HepG2 (cell line): ENCODE measurements around the gene PADI1. TPM values are rescaled to one million over a fixed set of nuclear protein-coding genes. Genes with fewer than 3 reads are reported as not detected.

ENCODE experiments used
- ATAC-seq: fragments of 200-7000 bp; cut with Tn5 transposase; 3 replicates; pipeline ENCODE4 v1.9.1; 2020; ENCODE audit warnings: mild to moderate bottlenecking, moderate library complexity
- BruUV-seq: library from RNA; stranded (reverse); fragments of 400-500 nt; replicated peaks from 2 replicates; lab custom pipeline; 2021; lab: Mats Ljungman, UMichigan
- CTCF ChIA-PET: fragments of 300-600 bp; formaldehyde crosslinking; extraction: SDS; loops from one replicate; lab custom pipeline; 2021; ENCODE audit warnings: low total read pairs, inconsistent platforms, low intra/inter-chr PET ratio; lab: Yijun Ruan, JAX
- POLR2A ChIA-PET: fragments of 350-600 bp; sonication (Branson Sonifier 250); formaldehyde crosslinking; loops from one replicate; lab custom pipeline; 2020; ENCODE audit warnings: antibody characterized with exemption, inconsistent platforms; lab: Yijun Ruan, JAX
- DNase-seq: peaks from one replicate; pipeline ENCODE4 v3.0.0-alpha.2; 2015; ENCODE audit warnings: low spot score
- FAIRE-seq: peaks from 3 replicates; lab custom pipeline; 2011; peaks lifted over from hg19 to GRCh38; lab: Jason Lieb, UNC
- H2AFZ ChIP-seq: one replicate; pipeline ENCODE4 v1.6.1; 2011; ENCODE audit warnings: low read length, inconsistent platforms
- H3K27ac ChIP-seq: fragments of 300-600 bp; 3 replicates; pipeline ENCODE4 v1.8.0; 2011; ENCODE audit warnings: mixed run types, mild to moderate bottlenecking, mixed read lengths, low read length, inconsistent platforms; ENCODE audit not compliant: insufficient read depth; ENCODE audit errors: extremely low read length
- H3K27me3 ChIP-seq, 2 experiments: fragments of 200-600 bp in 1 of 2; 2 replicates in 1 of 2; 3 replicates in 1 of 2; pipeline versions ENCODE4 v1.6.0 to v1.8.0; 2011; ENCODE audit warnings: low read length in 2 of 2, mild to moderate bottlenecking in 2 of 2, moderate library complexity in 2 of 2, inconsistent platforms in 1 of 2; ENCODE audit not compliant: insufficient read depth in 2 of 2, control insufficient read depth in 1 of 2
- H3K36me3 ChIP-seq, 2 experiments: fragments of 200-600 bp in 1 of 2; replicated peaks in 1 of 2; 2 replicates in 1 of 2; 3 replicates in 1 of 2; pipeline versions ENCODE4 v1.5.1 to v1.8.0; 2011; ENCODE audit warnings: low read length in 2 of 2, inconsistent platforms in 1 of 2; ENCODE audit not compliant: insufficient read depth in 2 of 2, control insufficient read depth in 1 of 2
- H3K4me1 ChIP-seq: 2 replicates; pipeline ENCODE4 v1.5.1; 2012; ENCODE audit warnings: low read length, inconsistent platforms; ENCODE audit not compliant: insufficient read depth
- H3K4me2 ChIP-seq: 2 replicates; pipeline ENCODE4 v1.6.0; 2011; ENCODE audit warnings: low read depth, low read length, inconsistent platforms
- H3K4me3 ChIP-seq, 3 experiments: fragments of 200-600 bp in 1 of 3; sonication (generic), shearing (Covaris generic) in 1 of 3; replicated peaks in 1 of 3; 2 replicates each; pipeline ENCODE4 v1.5.1; 2011 to 2016; ENCODE audit warnings: low read length in 3 of 3, inconsistent platforms in 2 of 3, low read depth in 2 of 3, mild to moderate bottlenecking in 2 of 3, control low read depth in 1 of 3, mixed read lengths in 1 of 3; ENCODE audit not compliant: insufficient read depth in 1 of 3
- H3K79me2 ChIP-seq: one replicate; pipeline ENCODE4 v1.6.1; 2011; ENCODE audit warnings: low read length, inconsistent platforms; ENCODE audit not compliant: insufficient read depth
- H3K9ac ChIP-seq: 2 replicates; pipeline ENCODE4 v1.6.0; 2011; ENCODE audit warnings: mild to moderate bottlenecking, low read depth, low read length, inconsistent platforms; ENCODE audit not compliant: insufficient read depth
- H3K9me3 ChIP-seq: 2 replicates; pipeline ENCODE4 v1.5.1; 2012; ENCODE audit warnings: mild to moderate bottlenecking, low read length
- H4K20me1 ChIP-seq: 2 replicates; pipeline ENCODE4 v1.6.0; 2011; ENCODE audit warnings: inconsistent platforms, mild to moderate bottlenecking, low read length, moderate library complexity; ENCODE audit not compliant: insufficient read depth
- ASH2L ChIP-seq: fragments of 300-600, 200-600 bp; sonication (generic); IDR thresholded peaks from 2 replicates; pipeline ENCODE4 v1.7.0; 2017; ENCODE audit warnings: low read depth, mild to moderate bottlenecking, moderate library complexity, mixed read lengths, low read length; ENCODE audit not compliant: insufficient read length
- CBX2 ChIP-seq, 2 experiments: fragments of 200-600 bp in 1 of 2; sonication (generic); formaldehyde crosslinking in 1 of 2; IDR thresholded peaks; 2 replicates each; pipeline versions ENCODE4 v1.7.0 to v1.8.1; 2018 to 2022; ENCODE audit warnings: low read depth in 2 of 2, low read length in 1 of 2, mild to moderate bottlenecking in 1 of 2, missing genetic modification reagents in 1 of 2
- ISL2 ChIP-seq: sonication (generic); formaldehyde crosslinking; IDR thresholded peaks from 2 replicates; pipeline ENCODE4 v1.5.0; 2020; ENCODE audit warnings: missing genetic modification reagents
- SALL2 ChIP-seq: sonication (generic); formaldehyde crosslinking; IDR thresholded peaks from 2 replicates; pipeline ENCODE4 v1.8.1; 2023; ENCODE audit warnings: mild to moderate bottlenecking, missing genetic modification reagents, inconsistent platforms
- SAP130 ChIP-seq: IDR thresholded peaks from 2 replicates; pipeline ENCODE4 v1.6.1; 2016; ENCODE audit warnings: low read depth
- ZFY ChIP-seq: sonication (generic); formaldehyde crosslinking; IDR thresholded peaks from 2 replicates; pipeline ENCODE4 v1.4.0; 2020; ENCODE audit warnings: missing genetic modification reagents
- ZNF337 ChIP-seq: sonication (generic); formaldehyde crosslinking; IDR thresholded peaks from 2 replicates; pipeline ENCODE4 v1.5.1; 2020; ENCODE audit warnings: missing genetic modification reagents, low read depth, mild to moderate bottlenecking, borderline replicate concordance
- ZNF33A ChIP-seq: sonication (generic); formaldehyde crosslinking; IDR thresholded peaks from 2 replicates; pipeline ENCODE4 v1.5.1; 2020; ENCODE audit warnings: missing genetic modification reagents, mild to moderate bottlenecking, moderate library complexity, borderline replicate concordance
- ZNF839 ChIP-seq: sonication (generic); formaldehyde crosslinking; IDR thresholded peaks from 2 replicates; pipeline ENCODE4 v1.4.0; 2020; ENCODE audit warnings: missing genetic modification reagents, mild to moderate bottlenecking, borderline replicate concordance
- ZSCAN29 ChIP-seq: sonication (generic); formaldehyde crosslinking; conservative IDR thresholded peaks from 2 replicates; pipeline ENCODE4 v1.4.0; 2020; ENCODE audit warnings: mild to moderate bottlenecking, missing genetic modification reagents
- WGBS: methylation state at CpG from one replicate; pipeline ENCODE4 v1.1.6; 2017; ENCODE audit warnings: low lambda C conversion rate; 5-methylcytosine and 5-hydroxymethylcytosine counted together
- in situ Hi-C: cut with HindIII; loops from 2 replicates; pipeline ENCODE4 v1.10.0; 2017; ENCODE audit warnings: low pct_unique_long_range_greater_than_20kb; ENCODE audit not compliant: extremely low pct_ligation_motif_present
- intact Hi-C: fragments of 100-400 bp; cut with micrococcal nuclease; formaldehyde crosslinking; loops from one replicate; pipeline ENCODE4 v1.10.0; 2022; ENCODE audit not compliant: unreplicated experiment
- polyA plus RNA-seq, 8 experiments: library from polyadenylated mRNA; depleted of rRNA in 3 of 8; stranded (reverse) in 7 of 8; unstranded in 1 of 8; fragments of >200 nt; fragmentation: Illumina TruSeq in 4 of 8; extraction: Trizol in 4 of 8; gene quantifications; 2 replicates each; pipeline versions ENCODE4 v1.2.1 to v1.2.3, GENCODE V29; 2011 to 2016; ENCODE audit warnings: low read depth in 4 of 8, missing spikeins in 1 of 8, mixed read lengths in 1 of 8; ENCODE audit not compliant: insufficient read depth in 1 of 8
- total RNA-seq, 5 experiments: library from RNA; depleted of rRNA; stranded (reverse); fragments of >200 nt; fragmentation: Illumina TruSeq; extraction: Trizol; gene quantifications; 2 replicates each; pipeline ENCODE4 v1.2.3, GENCODE V29; 2016; ENCODE audit warnings: low read depth in 1 of 5
- TF ChIP-seq, protein P1 (sequence below): sonication (generic); formaldehyde crosslinking; IDR thresholded peaks from 2 replicates; pipeline ENCODE4 v1.5.0; 2020; ENCODE audit warnings: missing genetic modification reagents

The PADI1 gene
- total and polyA plus RNA-seq, 2 of the 13 experiments (the other 11 are each of a cell fraction or from before 2014, with no cell fraction given) = not detected

DNA sequence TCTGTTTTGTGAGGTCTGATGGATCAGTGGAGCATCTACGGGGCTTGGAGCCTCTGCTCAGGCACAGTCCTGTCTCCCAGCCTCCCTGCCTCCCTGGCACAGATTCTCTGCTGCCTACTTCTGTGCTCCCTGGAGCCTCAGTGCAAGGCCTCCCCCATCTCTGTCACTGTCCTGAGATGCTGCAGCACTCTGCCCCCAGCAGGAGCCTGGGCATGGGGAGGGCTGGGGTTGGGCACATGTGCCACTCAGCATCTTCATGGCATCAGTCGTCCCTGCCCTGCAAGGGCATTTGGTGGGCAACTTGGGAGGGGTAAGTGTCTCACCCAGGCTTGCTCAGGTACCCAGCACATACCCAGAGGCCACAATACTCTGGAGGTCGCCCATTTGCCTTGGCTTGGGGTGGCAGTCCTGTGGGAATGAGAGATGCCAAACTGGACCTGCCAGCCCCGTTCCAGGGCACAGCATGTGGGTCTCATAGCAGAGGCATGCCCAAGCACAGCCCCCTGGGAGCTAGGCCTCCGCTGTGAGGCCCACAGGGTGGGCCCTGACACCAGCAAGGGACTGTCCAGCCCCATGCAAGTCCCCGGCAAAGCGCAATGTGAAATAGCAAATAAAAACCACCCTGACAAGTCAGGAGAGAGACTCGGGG is 72.7 kb downstream of the PADI1 start:
- H3K27me3 ChIP-seq = peaks cover 4 to 9% of the 10 kb centered on the region in 2 experiments; a peak in 3 of 5 replicates
- no peak overlapping the region for H3K9ac ChIP-seq
- no peak overlapping the region for H2AFZ ChIP-seq
- POLR2A ChIA-PET = no interaction called here
- no peaks in the 10 kb centered on the region for H3K79me2 ChIP-seq
- BruUV-seq = no TSS peak
- H3K27ac ChIP-seq = no peak overlapping the region
- no peaks in the 10 kb centered on the region for H3K4me1 ChIP-seq
- CTCF ChIA-PET = no interaction called here
- H3K4me3 ChIP-seq = no peak overlapping the region
- TF ChIP-seq ZNF337 (no peak), ZNF839 (CRISPR knock-in tag) (no peak), ZNF33A (CRISPR knock-in tag) (no peak), ZSCAN29 (CRISPR knock-in tag) (no peak), SALL2 (CRISPR knock-in tag) (no peak), CBX2 (IDR thresholded peaks at IDR 0.05; ENCODE audit: low read depth, low read length) (no peak), CBX2 (CRISPR knock-in tag; IDR thresholded peaks at IDR 0.05; ENCODE audit: low read depth) (no peak), ASH2L (no peak), ISL2 (CRISPR knock-in tag) (no peak), SAP130 (no peak), ZFY (CRISPR knock-in tag) (no peak)
- TF ChIP-seq, protein P1, sequence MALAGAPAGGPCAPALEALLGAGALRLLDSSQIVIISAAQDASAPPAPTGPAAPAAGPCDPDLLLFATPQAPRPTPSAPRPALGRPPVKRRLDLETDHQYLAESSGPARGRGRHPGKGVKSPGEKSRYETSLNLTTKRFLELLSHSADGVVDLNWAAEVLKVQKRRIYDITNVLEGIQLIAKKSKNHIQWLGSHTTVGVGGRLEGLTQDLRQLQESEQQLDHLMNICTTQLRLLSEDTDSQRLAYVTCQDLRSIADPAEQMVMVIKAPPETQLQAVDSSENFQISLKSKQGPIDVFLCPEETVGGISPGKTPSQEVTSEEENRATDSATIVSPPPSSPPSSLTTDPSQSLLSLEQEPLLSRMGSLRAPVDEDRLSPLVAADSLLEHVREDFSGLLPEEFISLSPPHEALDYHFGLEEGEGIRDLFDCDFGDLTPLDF (CRISPR knock-in tag) = no peak
- H3K4me2 ChIP-seq = no peak overlapping the region
- DNase-seq (no peak), ATAC-seq (no peak), FAIRE-seq (no peak)
- no peaks in the 10 kb centered on the region for H4K20me1 ChIP-seq
- H3K36me3 ChIP-seq = no peaks in the 10 kb centered on the region
- H3K9me3 ChIP-seq = no peaks in the 10 kb centered on the region
- intact Hi-C loops = no loop called here
- in situ Hi-C loops = no loop called here
- 34% methylated on average over 6 of the region's 8 CpGs for WGBS
